GF-D8 (cell line): ENCODE results near the gene GLIS1.

ENCODE experiments used
- DNase-seq: peaks from one replicate; lab custom pipeline; 2025; lab: John Stamatoyannopoulos, UW

The GLIS1 gene

DNA sequence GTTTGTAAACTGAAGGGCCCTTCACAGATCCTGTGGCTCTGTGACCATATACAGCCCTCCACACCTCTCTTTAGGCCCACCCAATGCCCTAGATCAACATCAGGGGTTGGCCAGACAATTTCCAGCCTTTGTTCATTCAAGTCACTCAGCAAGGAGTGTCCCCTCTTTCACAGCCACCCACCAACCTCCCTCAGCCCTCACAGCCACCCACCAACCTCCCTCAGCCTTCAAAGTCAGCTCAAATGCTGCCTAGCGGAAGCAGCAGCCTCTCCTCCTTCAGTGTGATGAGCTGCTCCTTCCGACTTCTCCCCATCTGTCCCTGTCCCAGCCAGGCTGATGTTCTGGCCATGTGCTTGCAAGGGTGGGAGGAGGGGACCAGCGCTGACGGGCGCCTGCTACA lies 208.4 kb downstream of the GLIS1 start:
- no peak for DNase-seq

DNA sequence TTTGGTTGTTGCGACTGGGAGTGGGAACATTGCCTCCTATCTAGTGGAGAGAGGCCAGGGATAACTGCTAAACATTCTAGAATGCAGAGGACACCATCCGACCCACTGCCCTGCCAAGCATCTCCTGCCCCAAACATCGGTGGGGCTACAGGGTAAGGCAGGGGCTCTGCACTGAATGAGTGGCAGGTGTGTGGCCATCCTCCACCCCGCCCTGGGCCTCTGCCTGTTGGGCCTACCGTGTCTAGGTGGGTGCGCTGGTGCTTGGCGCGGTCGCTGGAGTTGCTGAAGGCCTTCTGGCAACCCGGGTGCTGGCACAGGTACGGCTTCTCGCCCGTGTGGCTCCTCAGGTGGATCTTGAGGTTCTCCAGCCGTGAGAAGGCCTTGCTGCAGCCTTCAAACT lies 209.4 kb downstream of the GLIS1 start:
- no peak for DNase-seq

DNA sequence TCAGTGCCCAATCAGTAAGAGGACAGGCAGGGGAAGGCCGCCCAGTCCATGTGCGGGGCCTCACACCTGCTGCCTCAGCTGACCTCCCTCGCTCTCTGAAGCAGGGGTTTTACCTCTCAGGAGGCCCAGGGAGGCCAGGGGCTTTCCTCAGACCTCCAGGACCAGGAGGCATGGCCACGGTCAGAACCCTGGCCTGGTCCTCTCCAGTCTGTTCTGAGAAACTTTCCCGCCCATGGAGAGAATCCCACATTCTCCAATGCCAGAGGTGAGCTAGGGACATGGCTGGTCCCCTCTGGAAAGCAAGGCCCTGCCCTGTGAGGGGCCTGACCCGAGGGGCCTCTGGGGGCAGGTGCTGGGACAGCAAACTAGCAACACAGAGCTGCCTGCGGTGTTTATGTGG lies 211.6 kb downstream of the GLIS1 start:
- DNase-seq: no peak

DNA sequence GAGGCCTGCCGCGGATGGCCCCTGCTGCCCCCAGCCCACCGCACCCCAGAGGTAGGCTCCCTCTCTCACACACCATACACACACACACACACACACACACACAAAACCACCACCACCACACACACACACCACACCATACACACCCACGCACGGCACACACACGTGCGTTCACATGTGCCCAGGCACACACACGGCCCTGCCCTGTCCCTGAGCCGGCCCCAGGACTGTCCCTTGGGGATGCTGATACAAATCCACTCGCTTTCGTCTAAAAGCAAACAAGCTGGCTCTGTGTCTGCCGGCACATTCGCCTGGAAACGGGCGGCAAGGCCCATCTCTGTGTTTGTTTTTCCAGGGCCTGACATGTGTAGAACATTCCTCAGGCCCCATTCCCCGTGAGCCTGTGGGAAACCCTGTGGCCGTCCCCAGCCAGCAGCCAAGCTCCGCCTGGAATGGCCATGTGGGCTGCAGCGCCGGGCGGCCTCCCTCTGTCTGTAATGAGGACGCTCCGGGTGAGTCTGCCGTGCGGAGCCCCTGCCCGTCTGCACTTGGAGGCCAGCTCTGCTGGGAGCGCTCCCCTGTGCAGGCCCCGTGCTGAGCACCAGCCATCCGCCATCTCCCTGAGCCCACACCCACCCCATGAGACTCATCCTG lies 212.4 kb downstream of the GLIS1 start:
- no peak for DNase-seq

DNA sequence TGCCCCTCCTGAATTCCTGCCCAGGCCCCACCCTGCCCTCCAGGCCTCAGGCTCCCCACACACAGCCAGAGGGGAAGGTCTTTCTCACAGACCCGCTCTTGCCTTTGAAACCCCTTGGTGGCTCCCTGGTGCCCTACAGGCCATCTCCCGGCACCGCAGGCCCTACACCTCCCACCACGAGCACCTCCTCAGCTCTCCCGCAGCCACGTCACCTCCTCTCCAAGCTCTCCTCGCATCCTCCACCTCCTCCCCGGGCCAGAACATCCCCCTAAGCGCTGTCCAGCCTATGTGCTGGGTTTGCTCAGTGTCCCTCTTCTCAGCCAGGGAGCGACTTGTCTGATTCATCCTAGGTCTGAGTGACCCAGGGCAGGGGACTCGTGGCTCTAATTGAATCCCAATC lies 213.4 kb downstream of the GLIS1 start:
- DNase-seq: no peak

DNA sequence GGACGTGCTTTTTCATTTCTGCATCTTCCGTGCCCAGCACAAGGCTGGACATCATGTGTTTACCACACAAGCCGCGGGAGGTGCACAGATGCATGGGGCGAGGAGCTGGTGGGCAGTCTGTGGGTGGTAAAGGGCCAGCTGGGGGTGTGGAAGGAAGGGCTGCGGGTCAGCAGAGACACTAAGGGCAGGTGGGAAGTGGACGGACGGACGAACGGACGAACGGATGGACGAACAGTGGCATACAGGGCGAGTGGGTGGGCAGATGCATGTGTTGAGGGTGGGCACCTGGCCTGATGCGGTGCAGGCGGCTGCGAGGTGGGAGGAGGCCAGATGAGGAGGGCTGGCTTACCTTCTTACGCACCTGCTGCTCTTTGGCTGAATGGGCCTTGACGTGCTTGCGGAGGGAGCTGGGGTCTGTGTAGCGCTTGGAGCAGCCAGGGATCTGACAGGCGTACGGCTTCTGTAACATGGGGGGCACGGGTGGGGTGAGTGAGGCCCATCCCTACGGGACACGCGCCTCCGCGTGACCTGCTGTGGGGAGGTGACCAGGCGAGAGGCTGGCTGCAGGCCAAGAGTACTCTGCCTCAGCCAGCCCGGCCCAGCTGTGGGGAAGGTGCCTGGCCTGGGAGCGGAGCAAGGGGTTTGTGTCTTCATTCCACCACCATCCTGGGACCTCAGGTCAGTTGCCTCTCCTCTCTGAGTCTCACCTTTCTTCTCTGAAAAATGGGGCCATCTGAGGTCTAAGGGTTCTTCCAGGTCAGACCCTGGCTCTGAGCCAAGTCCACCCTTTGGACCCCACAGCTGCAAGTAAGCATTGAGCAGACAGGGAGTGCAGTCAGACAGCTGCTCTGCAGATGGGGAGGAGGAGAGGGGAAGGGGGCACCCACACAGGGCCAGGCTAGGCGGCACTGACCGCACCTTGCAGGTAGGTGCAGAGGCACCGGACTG lies 214.3 kb downstream of the GLIS1 start:
- DNase-seq: no peak

DNA sequence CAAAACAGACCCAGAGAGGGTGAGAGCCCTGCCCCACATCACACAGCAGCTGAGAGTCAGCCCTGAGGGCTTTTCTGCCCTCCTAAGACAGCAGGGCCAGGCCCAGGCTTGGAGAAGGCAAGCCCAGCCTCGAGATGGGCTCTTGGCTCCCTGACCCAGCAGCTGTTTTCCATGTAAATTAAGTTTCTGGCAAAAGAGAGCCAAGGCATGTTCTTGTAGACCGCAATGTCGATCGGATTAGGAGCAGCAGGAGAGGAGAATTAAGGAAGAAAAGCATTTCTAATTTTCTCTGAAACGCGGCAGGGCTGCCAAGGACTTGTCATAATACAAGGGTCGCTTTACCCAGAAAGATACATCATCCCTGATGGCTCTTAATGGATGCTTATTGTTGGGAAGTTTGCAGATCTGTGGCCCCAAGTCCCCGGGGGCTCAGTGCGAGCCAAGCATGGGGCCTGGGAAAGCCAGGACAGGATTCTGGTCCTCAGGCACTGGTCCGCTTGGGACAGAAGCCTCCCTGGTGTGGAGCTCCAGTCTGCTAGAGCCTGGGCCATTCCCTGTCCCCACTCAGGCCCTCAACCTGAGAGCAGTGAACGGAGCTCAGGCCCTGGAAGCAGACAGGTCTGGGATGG lies 216.9 kb downstream of the GLIS1 start:
- no peak for DNase-seq

DNA sequence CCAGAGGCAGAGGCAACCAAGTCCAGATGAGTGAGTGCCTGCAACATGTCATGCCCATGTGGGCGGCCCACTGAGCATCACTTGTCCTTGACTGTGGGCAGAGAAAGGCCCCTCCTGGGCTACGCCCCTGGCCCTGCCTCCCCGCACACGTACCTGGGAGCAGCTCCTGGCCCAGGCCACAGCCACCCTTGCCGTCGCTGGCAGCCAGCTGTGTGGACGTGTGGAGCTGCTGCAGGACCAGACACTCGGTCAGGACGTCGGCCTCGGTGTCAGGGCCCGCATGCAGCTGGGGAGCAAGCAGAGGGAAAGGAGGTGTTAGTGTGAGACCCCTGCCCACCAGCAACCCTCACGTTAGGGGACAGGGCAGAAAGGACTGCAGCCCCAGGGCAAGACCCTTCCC lies 218.5 kb downstream of the GLIS1 start:
- no peak for DNase-seq

DNA sequence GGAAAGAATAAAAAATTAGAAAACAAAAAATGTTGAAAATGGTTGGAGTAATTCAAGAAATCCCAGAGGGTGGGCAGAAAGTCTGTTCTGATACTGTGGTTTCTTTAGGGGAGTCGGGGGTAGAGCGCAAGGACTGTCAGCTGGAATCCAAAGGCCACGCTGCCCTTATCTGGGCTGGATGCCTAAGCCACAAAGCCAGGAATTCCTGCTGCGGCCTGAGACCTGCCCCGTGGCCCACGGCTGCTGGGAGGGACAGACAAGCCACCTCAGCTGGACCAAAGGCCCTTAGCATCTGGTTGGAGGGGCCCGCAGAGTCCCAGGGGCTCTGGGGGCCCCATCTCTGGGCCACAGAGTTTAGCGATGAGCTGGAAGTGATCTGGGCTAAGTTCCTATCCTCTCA lies 219.5 kb downstream of the GLIS1 start:
- DNase-seq: no peak

DNA sequence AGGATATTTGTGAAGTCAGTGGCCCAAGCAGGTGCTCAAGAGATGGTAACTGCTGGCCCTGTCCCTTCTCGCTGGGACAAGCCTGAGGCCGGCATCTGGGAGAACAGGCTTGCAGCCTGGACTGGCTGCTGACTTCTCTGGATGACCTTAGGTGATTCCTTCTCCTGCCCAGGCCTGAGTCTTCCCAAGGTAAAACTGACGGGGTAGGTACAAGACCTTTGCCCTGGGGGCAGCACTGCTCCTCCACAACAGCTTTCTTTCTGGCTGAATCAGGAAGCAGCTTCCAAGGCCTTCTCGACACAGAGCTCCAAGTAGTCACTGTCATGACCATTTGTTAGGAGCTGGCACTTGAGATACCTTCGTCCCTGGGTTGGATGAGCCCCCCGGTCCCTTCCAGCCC lies 220.2 kb downstream of the GLIS1 start:
- no peak for DNase-seq

DNA sequence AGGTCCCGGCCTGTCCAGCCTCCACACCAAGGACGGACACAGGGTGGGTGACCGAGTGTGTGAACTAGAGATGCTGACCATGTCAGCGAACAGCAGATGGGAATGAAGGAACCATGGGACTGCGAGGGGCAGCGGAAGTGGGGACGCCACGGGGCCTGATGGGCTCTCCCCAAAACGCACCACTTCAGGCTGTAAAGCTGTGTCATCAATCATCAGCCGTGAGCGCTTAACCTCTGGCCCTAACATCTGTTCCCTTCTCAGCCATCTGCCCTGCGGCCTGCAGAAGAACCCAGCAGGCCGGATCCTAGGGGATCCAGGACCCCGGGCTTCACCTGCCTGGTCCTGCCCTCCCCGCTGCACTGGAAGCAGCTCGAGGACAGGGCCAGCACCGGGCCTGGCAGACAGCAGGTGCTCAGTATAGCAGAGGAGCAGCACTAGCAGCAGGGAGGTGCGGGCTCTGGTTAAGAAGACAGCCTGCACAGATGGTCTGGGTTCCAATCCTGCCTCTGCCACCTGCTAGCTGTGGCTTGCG lies 221.1 kb downstream of the GLIS1 start:
- DNase-seq: no peak

DNA sequence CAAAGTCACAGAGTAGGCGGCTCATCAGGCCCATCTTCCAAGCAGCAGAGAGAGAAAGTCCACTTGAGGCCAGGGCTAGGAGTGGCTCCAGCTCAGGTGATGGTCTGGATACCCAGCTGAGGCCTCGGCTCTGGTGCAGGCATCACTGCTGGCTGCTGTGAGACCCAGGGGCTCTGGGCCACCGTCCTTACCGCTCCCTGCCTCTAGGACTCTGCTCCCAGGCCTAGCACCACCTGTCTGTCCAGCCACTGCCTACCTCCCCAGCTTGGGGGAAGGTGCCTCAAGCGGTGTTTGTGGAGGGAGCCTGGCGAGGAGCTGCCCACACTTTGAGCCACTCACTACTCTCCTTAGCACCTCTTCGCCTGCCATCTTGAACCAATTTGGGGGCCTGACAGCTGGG lies 221.9 kb downstream of the GLIS1 start:
- no peak for DNase-seq

DNA sequence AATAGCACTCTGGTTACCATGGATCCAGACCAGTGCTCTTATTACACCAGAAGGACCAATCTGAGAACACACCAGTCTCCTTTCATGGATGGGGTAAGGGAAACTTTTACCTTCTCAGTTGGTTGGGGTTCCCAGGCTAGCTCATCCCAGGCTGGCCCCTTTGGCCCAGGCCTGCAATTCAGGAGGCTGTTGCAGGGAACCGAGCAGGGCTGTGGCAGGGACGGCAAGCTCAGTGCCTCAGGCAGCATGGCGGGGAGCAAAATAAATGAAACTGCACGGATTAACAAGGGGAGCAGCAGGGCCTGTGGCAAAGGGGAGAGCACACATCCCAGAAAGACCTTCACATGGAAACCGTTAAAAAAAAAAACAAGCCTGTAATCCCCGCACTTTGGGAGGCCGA lies 222.8 kb downstream of the GLIS1 start:
- no peak for DNase-seq

DNA sequence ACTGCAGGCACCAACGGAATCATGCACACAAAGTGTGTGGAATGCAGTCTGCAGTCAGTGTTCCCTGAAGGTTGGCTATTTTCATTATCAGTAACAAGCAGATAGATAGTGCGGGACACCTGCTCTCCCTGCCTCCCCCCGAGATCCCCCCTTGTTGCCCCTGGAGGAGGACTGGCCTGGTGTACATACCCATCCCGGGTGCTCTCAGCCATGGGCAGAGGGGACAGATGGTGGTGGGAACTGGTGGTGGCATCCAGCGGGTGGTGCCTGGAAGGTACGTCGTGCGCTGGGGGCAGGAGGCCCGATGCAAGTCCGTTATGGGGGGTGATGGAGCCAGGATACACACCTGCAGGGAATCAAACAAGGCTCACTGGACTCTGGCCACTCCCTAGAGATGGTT lies 224.5 kb downstream of the GLIS1 start:
- DNase-seq: no peak

DNA sequence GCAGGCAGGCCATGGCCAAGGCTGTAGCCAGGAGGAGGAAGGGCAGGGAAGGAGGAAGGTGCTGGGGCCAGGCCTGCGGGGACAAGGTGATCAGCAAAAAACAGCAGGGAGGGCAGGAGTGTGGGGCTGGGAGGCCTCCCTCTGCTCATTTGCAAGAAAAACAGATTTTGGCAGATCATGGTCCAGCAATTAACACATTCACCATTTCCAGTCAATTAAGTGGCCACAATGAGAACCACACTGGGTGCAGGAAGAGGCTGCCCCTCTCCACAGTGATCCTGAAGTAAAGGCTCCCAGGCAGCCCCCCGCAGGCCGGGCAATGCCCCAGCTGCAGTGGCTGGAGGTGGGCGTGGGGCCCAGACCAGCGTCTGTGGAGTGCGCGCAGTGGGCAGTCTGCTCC lies 225.1 kb downstream of the GLIS1 start:
- DNase-seq: no peak

DNA sequence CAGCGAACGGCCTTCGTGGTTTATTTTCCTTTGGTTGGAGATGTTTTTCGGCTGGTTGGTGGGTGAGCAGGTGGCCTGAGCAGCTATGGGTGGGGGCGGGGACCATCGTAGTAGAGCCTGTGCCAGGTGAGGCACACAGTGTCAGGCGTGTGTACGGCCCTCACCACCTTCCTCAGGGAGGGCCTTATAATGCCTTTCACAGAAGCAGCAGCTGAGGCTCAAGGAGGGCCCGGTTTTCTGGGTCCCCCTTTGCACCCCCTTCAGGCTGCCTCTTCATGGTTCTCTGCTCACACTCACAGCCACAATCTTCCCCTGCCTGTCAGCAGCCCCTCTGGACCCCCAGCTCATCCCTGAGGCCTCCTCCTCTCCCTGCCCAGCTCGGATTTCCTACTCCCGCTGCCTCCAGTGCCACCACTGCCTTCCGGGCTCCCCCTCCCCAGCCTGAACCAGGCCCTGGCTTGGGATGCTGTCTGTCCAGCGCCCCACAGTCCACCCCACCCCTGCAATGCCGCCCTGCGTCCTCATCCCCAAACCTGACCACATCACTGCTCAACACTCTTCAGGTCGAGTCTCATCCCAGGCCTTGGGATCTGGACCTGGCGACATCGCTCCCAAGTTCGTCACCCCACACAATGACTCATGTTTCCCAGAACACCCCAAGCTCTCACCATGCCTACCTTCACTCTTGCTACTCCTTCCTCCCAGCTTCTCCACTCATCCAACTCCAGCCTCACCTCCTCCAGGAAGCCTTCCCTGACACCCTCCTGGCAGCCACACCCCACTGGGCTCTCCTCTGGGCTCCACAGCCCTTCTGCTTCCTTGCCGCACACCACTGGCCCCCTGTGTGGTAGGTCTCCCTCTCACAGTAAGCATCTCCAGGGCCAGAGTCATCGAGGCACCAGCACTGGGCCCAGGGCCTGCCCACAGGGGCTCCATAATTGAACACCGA lies 225.9 kb downstream of the GLIS1 start:
- DNase-seq: no peak

DNA sequence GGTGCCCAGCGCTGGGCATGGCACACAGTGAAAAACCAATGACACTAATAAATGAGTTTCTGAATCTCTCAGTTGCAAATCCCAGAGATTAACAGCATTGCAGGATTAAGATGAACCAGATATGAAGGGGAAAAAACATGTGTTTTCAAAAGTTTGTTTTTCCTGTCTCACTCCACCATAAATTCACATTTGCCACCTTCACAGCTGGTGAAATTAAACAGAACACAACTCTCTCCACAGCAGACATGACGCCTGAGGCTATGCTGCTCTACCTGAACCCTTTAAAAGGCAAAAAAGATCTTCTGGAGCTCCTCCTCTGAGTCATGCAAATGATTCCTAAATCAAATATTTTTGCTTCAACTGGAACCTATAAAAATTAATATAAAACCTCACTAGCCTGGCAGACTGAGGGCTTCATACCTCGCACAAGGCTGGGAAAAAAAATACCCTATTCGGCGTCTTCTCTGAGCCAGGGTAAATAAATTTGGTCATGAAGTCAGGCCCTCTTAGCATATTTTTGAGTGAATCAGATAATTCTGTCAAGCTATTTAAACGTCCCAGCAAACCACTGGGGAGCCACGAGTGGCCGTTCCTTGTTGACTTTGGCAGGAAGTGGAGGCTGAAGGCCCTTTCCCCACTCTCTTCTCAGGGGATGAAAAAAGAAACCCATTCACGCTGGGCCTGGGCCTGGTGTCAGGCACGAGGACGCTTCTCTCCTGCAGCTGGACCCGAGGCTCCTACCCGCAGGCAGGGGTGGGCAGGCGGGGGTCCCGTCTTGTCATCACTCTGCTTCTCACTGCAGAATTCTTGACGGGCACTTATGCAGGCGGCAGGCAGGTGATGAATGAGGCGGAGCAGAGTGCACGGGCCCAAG lies 226.8 kb downstream of the GLIS1 start:
- DNase-seq: no peak

DNA sequence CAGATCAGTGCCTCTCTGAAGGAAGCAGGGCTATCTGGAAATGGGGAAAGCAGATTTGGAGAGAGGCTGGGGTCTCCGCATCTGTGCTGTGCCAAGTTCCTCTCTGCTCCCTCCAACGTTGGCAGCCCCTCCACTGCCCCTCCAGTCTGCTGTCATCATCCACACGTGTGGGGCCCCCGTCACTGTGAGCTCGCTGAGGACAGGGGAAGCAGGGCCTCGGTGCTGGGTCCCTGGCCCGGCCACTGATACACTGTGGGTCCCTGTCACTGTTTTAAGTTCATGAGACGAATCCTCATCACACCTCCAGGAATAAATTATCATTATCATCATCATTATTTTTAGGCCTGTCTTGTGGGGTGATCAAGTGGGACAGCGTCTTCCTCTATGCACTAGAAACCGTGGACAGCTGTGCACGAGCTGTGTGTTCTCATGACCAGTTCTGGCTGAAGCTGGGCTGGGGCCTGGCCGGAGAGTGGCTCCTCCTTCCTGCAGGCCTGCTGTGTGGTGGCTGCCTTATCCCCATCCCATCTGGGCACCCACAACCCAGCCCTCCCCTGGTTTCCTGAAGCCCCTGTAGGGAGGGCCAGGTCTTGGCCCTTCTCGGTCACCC lies 227.5 kb downstream of the GLIS1 start:
- DNase-seq: no peak

DNA sequence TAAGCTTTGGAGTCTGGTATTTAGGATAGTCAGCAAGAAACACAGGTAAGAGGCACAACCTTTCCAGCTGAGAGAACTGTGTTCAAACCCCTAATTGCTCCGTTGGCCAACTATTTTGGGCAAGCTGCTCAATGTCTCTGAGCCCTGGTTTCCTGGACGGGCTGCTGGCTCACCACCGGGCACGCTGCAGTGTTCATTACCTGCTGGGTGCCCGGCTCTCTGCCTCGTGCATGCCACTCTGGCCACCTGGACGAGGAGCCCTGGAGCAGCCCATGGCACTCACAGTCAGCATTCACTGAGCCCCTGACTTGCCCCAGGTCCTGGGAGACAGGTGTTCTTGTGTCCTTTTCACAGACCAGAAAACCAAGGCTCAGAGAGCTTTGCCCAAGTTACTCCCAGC lies 228.7 kb downstream of the GLIS1 start:
- DNase-seq: no peak

DNA sequence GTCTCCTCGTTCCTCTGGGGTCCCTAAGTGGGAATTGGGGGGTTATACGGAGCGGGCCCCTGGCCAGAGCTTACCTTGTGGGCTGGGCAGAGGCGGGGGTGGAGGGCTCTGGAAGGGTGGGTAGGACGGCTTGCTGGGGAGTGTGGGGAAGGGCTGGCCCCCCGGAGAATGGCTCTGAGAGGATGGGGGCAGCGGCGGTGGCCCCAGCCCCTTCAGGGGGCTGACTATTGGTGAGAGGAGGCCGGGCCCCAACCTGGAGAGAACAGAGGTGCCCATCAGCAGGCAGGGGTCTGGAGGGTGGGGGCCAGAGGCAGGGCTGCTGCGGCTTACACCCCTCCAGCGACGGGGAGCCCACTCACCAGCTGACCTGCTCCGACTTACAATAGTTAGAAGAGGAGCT lies 229.2 kb downstream of the GLIS1 start:
- no peak for DNase-seq
